ENCODE results near the gene ATXN7L3B. TPM values are rescaled to one million over a fixed set of nuclear protein-coding genes. Genes with fewer than 3 reads are reported as not detected.

The ATXN7L3B gene
- total RNA-seq, 2 donors from 2014 or later, result 28.2 to 37.3 TPM

DNA sequence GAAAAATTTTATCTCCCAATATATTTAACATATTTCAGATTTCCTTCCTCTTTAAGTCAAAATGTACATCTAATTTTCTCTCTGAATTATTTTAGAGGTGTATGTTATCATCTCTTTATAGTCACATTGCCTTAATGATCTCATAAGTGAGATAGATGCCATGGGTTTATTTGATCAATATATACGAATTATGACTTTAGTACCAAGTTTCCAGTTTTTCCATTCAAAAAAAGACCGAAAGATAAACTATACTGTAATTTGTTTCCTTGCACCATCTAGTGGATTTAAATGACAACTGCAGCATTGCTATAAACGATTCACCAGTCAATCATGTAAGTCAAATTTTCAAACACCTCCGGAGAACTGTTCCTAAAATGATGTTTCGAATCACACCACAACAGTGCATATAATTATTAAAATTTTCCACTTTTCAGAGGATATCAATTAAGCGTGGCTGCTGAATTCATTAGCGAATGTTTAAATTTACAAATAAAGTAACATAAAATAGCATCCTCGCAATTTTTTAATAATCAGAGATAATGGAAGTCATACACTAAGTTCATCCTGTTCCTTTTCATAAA lies 419 bp upstream of the ATXN7L3B start:
- H3K27ac ChIP-seq, result peak overlapping the region; percentile 93 to 94
- H3K9me3 ChIP-seq, result no peaks in the 10 kb centered on the region
- WGBS, result 1% methylated on average over 8 of the region's 8 CpGs
- H3K27me3 ChIP-seq (replicated peaks; ENCODE audit: insufficient read depth), result no peaks in the 10 kb centered on the region
- intact Hi-C loops (cut with DNase I), result no loop called here
- H3K4me1 ChIP-seq (replicated peaks), result peaks cover 5% of the 10 kb centered on the region
- DNase-seq (ENCODE audit: low spot score), result no peak
- H3K36me3 ChIP-seq, result no peaks in the 10 kb centered on the region
- peak overlapping the region; percentile 72 to 81 for H3K4me3 ChIP-seq
- TF ChIP-seq, protein P1, sequence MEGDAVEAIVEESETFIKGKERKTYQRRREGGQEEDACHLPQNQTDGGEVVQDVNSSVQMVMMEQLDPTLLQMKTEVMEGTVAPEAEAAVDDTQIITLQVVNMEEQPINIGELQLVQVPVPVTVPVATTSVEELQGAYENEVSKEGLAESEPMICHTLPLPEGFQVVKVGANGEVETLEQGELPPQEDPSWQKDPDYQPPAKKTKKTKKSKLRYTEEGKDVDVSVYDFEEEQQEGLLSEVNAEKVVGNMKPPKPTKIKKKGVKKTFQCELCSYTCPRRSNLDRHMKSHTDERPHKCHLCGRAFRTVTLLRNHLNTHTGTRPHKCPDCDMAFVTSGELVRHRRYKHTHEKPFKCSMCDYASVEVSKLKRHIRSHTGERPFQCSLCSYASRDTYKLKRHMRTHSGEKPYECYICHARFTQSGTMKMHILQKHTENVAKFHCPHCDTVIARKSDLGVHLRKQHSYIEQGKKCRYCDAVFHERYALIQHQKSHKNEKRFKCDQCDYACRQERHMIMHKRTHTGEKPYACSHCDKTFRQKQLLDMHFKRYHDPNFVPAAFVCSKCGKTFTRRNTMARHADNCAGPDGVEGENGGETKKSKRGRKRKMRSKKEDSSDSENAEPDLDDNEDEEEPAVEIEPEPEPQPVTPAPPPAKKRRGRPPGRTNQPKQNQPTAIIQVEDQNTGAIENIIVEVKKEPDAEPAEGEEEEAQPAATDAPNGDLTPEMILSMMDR (IDR thresholded peaks at IDR 0.05), result peak; percentile 25 to 80 (median 64)
- TF ChIP-seq POLR2A (IDR thresholded peaks at IDR 0.05), result no peak
- TF ChIP-seq POLR2AphosphoS5 (IDR thresholded peaks at IDR 0.05), result no peak

DNA sequence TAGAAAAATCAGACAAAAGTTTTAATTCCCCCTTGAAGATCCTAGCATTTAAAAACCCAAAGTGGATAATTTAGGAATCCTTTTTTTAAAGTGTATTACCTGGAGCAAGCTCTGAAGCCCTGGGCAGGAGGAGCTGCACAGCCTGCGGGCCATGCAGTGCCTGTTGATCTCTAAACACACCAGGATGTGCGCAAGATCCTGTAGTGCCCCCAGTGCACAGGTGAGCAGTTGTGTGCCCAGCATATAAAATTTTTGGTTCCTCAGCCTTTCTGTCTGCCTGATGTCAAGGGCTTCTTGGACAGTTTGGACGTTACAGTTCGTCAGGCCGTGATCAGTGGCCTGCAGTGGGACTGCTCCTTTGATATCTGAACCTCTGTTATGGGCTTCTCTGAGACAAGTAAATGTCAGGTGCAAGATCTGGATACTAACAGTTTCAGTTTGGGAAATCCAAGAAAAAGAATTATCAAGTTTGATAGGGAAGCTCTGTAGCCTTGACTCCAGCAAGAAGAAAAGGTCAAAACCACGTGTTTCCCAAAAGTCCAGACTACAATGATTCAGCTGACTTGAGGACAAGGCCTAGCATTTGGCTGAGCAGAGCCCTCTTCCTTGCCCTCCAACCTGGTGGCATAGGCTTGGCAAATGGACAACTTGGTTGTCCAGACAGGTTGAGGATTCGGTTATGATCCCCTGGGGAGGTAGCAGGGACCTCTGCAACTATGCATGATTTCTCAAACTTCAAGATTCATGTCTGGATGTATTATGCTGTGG lies 1.0 kb downstream of the ATXN7L3B start:
- Histone ChIP-seq H3K9me3 (no peaks in the 10 kb centered on the region), H3K36me3 (no peaks in the 10 kb centered on the region), H3K4me3 (peak overlapping the region; percentile 72 to 81), H3K27ac (peak overlapping the region; percentile 93 to 94), H3K4me1 (replicated peaks) (peaks cover 5% of the 10 kb centered on the region), H3K27me3 (replicated peaks; ENCODE audit: insufficient read depth) (no peaks in the 10 kb centered on the region)
- TF ChIP-seq, protein P1 (IDR thresholded peaks at IDR 0.05), result no peak
- TF ChIP-seq POLR2A (IDR thresholded peaks at IDR 0.05) (no peak), POLR2AphosphoS5 (IDR thresholded peaks at IDR 0.05) (no peak)
- intact Hi-C loops (cut with DNase I), result no loop called here
- 19% methylated on average over 7 of the region's 7 CpGs for WGBS
- DNase-seq (ENCODE audit: low spot score), result no peak

DNA sequence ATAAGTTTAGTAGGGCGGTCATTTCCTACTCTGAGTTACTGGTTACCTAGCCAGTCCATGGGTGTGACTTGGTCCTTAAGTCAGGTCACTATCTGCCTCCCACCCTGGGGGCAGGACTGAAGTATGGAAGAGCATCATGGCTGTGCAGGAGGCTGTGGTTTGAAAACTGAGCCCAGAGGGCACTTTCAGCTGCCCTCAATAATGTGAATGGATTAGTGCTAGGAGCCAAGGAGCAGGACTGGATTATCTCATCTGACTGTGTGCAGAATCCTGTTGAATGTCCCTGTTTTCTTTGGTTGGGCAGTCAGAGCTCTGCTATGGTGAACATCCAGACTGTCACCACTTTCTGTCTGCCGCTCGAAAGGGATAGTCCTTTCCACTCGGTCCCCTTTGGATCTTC lies 1.6 kb downstream of the ATXN7L3B start:
- no peaks in the 10 kb centered on the region for H3K27me3 ChIP-seq (replicated peaks; ENCODE audit: insufficient read depth)
- H3K27ac ChIP-seq, result no peak overlapping the region
- peak overlapping the region; percentile 72 to 81 for H3K4me3 ChIP-seq
- H3K4me1 ChIP-seq (replicated peaks), result peaks cover 5% of the 10 kb centered on the region
- no peaks in the 10 kb centered on the region for H3K36me3 ChIP-seq
- 72% methylated on average over 4 of the region's 4 CpGs for WGBS
- intact Hi-C loops (cut with DNase I), result no loop called here
- no peak for DNase-seq (ENCODE audit: low spot score)
- H3K9me3 ChIP-seq, result no peaks in the 10 kb centered on the region
- no peak for TF ChIP-seq POLR2AphosphoS5 (IDR thresholded peaks at IDR 0.05)
- no peak for TF ChIP-seq POLR2A (IDR thresholded peaks at IDR 0.05)
- TF ChIP-seq, protein P1 (IDR thresholded peaks at IDR 0.05), result no peak

DNA sequence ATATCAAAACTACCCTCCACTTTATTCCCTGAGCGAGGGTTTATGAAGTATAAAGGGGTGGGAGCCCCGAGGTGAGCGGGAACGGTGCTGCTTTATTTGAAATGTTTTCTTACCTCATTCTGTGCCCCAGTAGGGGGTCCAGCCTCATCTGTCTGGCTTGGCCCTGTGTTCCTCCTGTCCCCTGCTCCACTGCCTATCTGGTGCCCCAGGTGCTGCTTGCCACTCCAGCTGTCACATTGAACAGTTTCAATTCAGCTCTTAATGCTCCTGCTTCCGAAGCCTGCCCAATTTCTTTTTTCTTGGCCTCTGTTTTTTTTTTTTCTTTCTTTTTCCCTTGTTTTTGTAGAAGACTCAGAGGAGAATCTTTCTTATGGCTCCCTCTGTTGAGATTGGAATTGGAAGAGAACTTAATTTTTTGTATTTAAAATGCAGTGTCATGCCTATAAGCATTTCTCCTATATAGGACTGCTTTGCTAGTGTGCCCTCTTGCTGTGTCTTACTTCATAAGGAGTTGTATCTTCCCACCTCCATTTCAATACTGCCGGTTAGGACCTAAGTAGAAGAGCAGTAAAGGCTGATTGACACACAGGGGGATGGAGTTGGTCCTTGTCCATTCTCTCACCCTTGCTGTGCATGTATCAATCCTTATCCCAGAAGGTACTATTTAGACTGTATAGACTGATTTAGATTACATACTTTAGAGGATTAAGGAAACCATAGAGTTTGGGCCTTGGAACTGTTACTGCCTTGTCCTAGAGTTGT lies 2.3 kb downstream of the ATXN7L3B start:
- no peak for TF ChIP-seq POLR2A (IDR thresholded peaks at IDR 0.05)
- no peak for TF ChIP-seq POLR2AphosphoS5 (IDR thresholded peaks at IDR 0.05)
- TF ChIP-seq, protein P1 (IDR thresholded peaks at IDR 0.05), result no peak
- 47% methylated on average over 6 of the region's 6 CpGs for WGBS
- Histone ChIP-seq H3K9me3 (no peaks in the 10 kb centered on the region), H3K4me1 (replicated peaks) (peaks cover 5% of the 10 kb centered on the region), H3K27ac (no peak overlapping the region), H3K27me3 (replicated peaks; ENCODE audit: insufficient read depth) (no peaks in the 10 kb centered on the region), H3K4me3 (peak overlapping the region; percentile 72 to 81), H3K36me3 (no peaks in the 10 kb centered on the region)
- DNase-seq (ENCODE audit: low spot score), result no peak
- intact Hi-C loops (cut with DNase I), result no loop called here
